Endothelial cell of umbilical vein (primary cell): Measurements from ENCODE around the gene MLF1. TPM values are rescaled to one million over a fixed set of nuclear protein-coding genes. Genes with fewer than 3 reads are reported as not detected.

Experiments
- BruUV-seq: library from RNA; stranded (reverse); fragments of 400-500 nt; replicated peaks from 2 replicates; lab custom pipeline; 2021; lab: Mats Ljungman, UMichigan
- CTCF ChIA-PET: fragments of 300-600, 350-600 bp; sonication (Branson Sonifier 250); formaldehyde crosslinking; loops from one replicate; lab custom pipeline; 2021; ENCODE audit warnings: antibody characterized with exemption, inconsistent platforms; lab: Charles Lee
- POLR2A ChIA-PET: fragments of 300-600, 350-600 bp; sonication (Branson Sonifier 250); formaldehyde crosslinking; loops from one replicate; lab custom pipeline; 2021; ENCODE audit warnings: antibody characterized with exemption, inconsistent platforms; lab: Charles Lee
- DNase-seq: peaks from one replicate; pipeline ENCODE4 v3.0.0-alpha.2; 2011; ENCODE audit warnings: low read depth, low spot score
- FAIRE-seq: peaks from 2 replicates; lab custom pipeline; 2011; peaks lifted over from hg19 to GRCh38; lab: Jason Lieb, UNC
- H2AFZ ChIP-seq: 2 replicates; pipeline ENCODE4 v1.6.0; 2012; ENCODE audit warnings: low read depth, low read length, control low read depth, inconsistent platforms
- H3K27ac ChIP-seq: 2 replicates; pipeline ENCODE4 v1.5.1; 2011; ENCODE audit warnings: low read depth, mild to moderate bottlenecking, control low read depth, low read length, moderate library complexity; ENCODE audit not compliant: insufficient read depth
- H3K27me3 ChIP-seq, 2 experiments: 2 replicates each; pipeline versions ENCODE4 v1.6.0 to v1.6.1; 2011; ENCODE audit warnings: low read length in 2 of 2, mixed read lengths in 1 of 2; ENCODE audit not compliant: control insufficient read depth in 2 of 2, insufficient read depth in 2 of 2
- H3K36me3 ChIP-seq, 2 experiments: 2 replicates in 1 of 2; 3 replicates in 1 of 2; pipeline ENCODE4 v1.5.1; 2011; ENCODE audit warnings: low read length in 2 of 2, mild to moderate bottlenecking in 1 of 2, moderate library complexity in 1 of 2; ENCODE audit not compliant: control insufficient read depth in 2 of 2, insufficient read depth in 2 of 2; ENCODE audit errors: extremely low read depth in 1 of 2
- H3K4me1 ChIP-seq: 3 replicates; pipeline ENCODE4 v1.5.1; 2011; ENCODE audit warnings: mild to moderate bottlenecking, low read length; ENCODE audit not compliant: control insufficient read depth, insufficient read depth; ENCODE audit errors: extremely low read depth
- H3K4me2 ChIP-seq: 2 replicates; pipeline ENCODE4 v1.6.1; 2011; ENCODE audit warnings: low read length, control low read depth, mixed read lengths; ENCODE audit not compliant: insufficient read depth
- H3K4me3 ChIP-seq, 3 experiments: fragments of 200-600 bp in 1 of 3; sonication (generic), shearing (Covaris generic) in 1 of 3; replicated peaks in 1 of 3; 2 replicates each; pipeline ENCODE4 v1.5.1; 2011 to 2016; ENCODE audit warnings: control low read depth in 3 of 3, low read length in 3 of 3, mild to moderate bottlenecking in 2 of 3, inconsistent platforms in 1 of 3, low read depth in 1 of 3, moderate library complexity in 1 of 3; ENCODE audit not compliant: insufficient read depth in 1 of 3
- H3K79me2 ChIP-seq: 2 replicates; pipeline ENCODE4 v1.6.0; 2012; ENCODE audit warnings: low read length, inconsistent platforms; ENCODE audit not compliant: control insufficient read depth, insufficient read depth
- H3K9ac ChIP-seq: replicated peaks from 2 replicates; pipeline ENCODE3; 2011; ENCODE audit warnings: low read length, control low read depth; ENCODE audit not compliant: insufficient read depth; ENCODE audit errors: extremely low read depth
- H3K9me1 ChIP-seq: replicated peaks from 3 replicates; pipeline ENCODE4 v1.6.0; 2011; ENCODE audit warnings: mild to moderate bottlenecking, low read length; ENCODE audit not compliant: control insufficient read depth, insufficient read depth; ENCODE audit errors: extremely low read depth
- H3K9me3 ChIP-seq: replicated peaks from 2 replicates; pipeline ENCODE4 v1.5.1; 2012; ENCODE audit warnings: low read length, inconsistent platforms; ENCODE audit not compliant: control insufficient read depth, insufficient read depth
- H4K20me1 ChIP-seq: replicated peaks from 2 replicates; pipeline ENCODE3; 2011; ENCODE audit warnings: mild to moderate bottlenecking, low read length; ENCODE audit not compliant: control insufficient read depth, insufficient read depth; ENCODE audit errors: extremely low read depth
- EZH2 ChIP-seq: IDR thresholded peaks from 2 replicates; pipeline ENCODE4 v1.6.1; 2012; ENCODE audit warnings: borderline replicate concordance, low read depth, mild to moderate bottlenecking, moderate library complexity, low read length, inconsistent platforms; ENCODE audit not compliant: severe bottlenecking
- FOS ChIP-seq: IDR thresholded peaks from 2 replicates; pipeline ENCODE4 v1.6.1; 2011; ENCODE audit warnings: mild to moderate bottlenecking, low read length, moderate library complexity, borderline replicate concordance; ENCODE audit not compliant: insufficient read depth
- GATA2 ChIP-seq: IDR thresholded peaks from 2 replicates; pipeline ENCODE4 v1.7.0; 2011; ENCODE audit warnings: low read depth, mild to moderate bottlenecking, moderate library complexity, mixed read lengths, low read length; ENCODE audit not compliant: insufficient read length, insufficient read depth
- JUN ChIP-seq: IDR thresholded peaks from 2 replicates; pipeline ENCODE4 v1.6.1; 2011; ENCODE audit warnings: borderline replicate concordance, low read depth; ENCODE audit not compliant: insufficient read length, insufficient read depth
- MYC ChIP-seq: IDR thresholded peaks from one replicate; pipeline ENCODE4 v1.6.1; 2011; ENCODE audit warnings: mild to moderate bottlenecking, low read depth, low read length
- POLR2A ChIP-seq: IDR thresholded peaks from 2 replicates; pipeline ENCODE4 v1.6.1; 2012; ENCODE audit warnings: low read depth, mild to moderate bottlenecking, control low read depth, low read length
- POLR2AphosphoS5 ChIP-seq: IDR thresholded peaks from 2 replicates; pipeline ENCODE4 v1.6.1; 2012; ENCODE audit warnings: low read depth, mild to moderate bottlenecking, control low read depth, low read length, moderate library complexity; ENCODE audit not compliant: insufficient read depth
- dilution Hi-C: fragments of 300-500 bp; cut with MboI; formaldehyde crosslinking; loops from one replicate; pipeline ENCODE4 v1.15.0; 2019; ENCODE audit warnings: low sequenced_read_pairs; ENCODE audit not compliant: extremely low pct_ligation_motif_present
- intact Hi-C: fragments of 100-400 bp; cut with micrococcal nuclease; formaldehyde crosslinking; loops from one replicate; pipeline ENCODE4 v1.10.0; 2022
- polyA plus RNA-seq, 4 experiments: library from polyadenylated mRNA; depleted of rRNA in 3 of 4; stranded (reverse) in 3 of 4; unstranded in 1 of 4; fragments of >200 nt; gene quantifications; 2 replicates each; pipeline versions ENCODE4 v1.2.1 to v1.2.3, GENCODE V29; 2011 to 2012; ENCODE audit warnings: missing spikeins in 1 of 4
- total RNA-seq: library from RNA; stranded (reverse); gene quantifications from 2 replicates; pipeline ENCODE4 v1.2.3, GENCODE V29; 2021
- TF ChIP-seq, protein P1 (sequence below), 2 donors: IDR thresholded peaks; 1 replicate in 1 of 2; 2 replicates in 1 of 2; pipeline ENCODE4 v1.5.1; 2011; ENCODE audit warnings: low read length in 2 of 2, mild to moderate bottlenecking in 2 of 2, moderate library complexity in 2 of 2, control low read depth in 1 of 2, inconsistent platforms in 1 of 2, low read depth in 1 of 2; ENCODE audit not compliant: insufficient read depth in 1 of 2; ENCODE audit errors: extremely low read depth in 1 of 2
- TF ChIP-seq, protein P2 (sequence below): IDR thresholded peaks from 2 replicates; pipeline ENCODE4 v1.6.1; 2011; ENCODE audit not compliant: insufficient read depth, insufficient read length

MLF1 gene
- total and polyA plus RNA-seq, 2 donors (not counting 3 experiments of a cell fraction or from before 2014, with no cell fraction given) = 3.0 to 5.3 TPM

DNA sequence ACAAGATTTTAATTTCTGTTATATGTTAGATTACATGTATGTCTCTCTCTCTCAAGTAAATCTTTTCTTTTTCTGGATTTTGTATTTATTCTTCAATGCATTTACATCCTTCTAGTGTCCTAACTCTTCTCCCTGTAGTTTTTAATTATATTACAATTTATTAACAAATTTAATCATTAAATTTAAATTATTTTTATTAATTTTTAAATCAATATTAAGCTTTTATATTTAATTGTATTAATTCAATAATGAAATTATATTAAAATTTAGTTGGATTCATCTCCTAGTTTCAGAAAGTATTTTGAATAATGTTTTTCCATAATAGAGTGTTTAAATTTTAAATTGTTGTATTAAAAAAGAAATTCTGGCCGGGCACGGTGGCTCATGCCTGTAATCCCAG is 29.8 kb downstream of the MLF1 start:
- Histone ChIP-seq H3K4me1 (no peaks in the 10 kb centered on the region), H4K20me1 (no peaks in the 10 kb centered on the region), H3K9me1 (no peaks in the 10 kb centered on the region), H2AFZ (no peak overlapping the region), H3K27me3 (no peaks in the 10 kb centered on the region), H3K9me3 (no peaks in the 10 kb centered on the region), H3K9ac (no peak overlapping the region), H3K4me2 (no peak overlapping the region), H3K4me3 (no peak overlapping the region), H3K27ac (no peak overlapping the region), H3K79me2 (no peaks in the 10 kb centered on the region), H3K36me3 (no peaks in the 10 kb centered on the region)
- TF ChIP-seq, protein P1, sequence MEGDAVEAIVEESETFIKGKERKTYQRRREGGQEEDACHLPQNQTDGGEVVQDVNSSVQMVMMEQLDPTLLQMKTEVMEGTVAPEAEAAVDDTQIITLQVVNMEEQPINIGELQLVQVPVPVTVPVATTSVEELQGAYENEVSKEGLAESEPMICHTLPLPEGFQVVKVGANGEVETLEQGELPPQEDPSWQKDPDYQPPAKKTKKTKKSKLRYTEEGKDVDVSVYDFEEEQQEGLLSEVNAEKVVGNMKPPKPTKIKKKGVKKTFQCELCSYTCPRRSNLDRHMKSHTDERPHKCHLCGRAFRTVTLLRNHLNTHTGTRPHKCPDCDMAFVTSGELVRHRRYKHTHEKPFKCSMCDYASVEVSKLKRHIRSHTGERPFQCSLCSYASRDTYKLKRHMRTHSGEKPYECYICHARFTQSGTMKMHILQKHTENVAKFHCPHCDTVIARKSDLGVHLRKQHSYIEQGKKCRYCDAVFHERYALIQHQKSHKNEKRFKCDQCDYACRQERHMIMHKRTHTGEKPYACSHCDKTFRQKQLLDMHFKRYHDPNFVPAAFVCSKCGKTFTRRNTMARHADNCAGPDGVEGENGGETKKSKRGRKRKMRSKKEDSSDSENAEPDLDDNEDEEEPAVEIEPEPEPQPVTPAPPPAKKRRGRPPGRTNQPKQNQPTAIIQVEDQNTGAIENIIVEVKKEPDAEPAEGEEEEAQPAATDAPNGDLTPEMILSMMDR (IDR thresholded peaks at IDR 0.05; ENCODE audit: extremely low read depth in 1 of 2, insufficient read depth in 1 of 2, low read depth in 1 of 2, low read length in 2 of 2) = no peak
- TF ChIP-seq POLR2A (no peak), MYC (no peak), FOS (no peak), EZH2 (no peak), GATA2 (no peak), JUN (no peak), POLR2AphosphoS5 (no peak)
- TF ChIP-seq, protein P2, sequence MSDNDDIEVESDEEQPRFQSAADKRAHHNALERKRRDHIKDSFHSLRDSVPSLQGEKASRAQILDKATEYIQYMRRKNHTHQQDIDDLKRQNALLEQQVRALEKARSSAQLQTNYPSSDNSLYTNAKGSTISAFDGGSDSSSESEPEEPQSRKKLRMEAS = no peak
- CTCF ChIA-PET = interaction anchor here (2.0 kb wide), 1 partner anchor 30 kb away, joined by 4 read pairs; the partner anchor contains the start of gene MLF1
- POLR2A ChIA-PET = no interaction called here
- no peak for FAIRE-seq
- no TSS peak for BruUV-seq
- intact Hi-C loops = no loop called here
- dilution Hi-C loops = no loop called here
- DNase-seq = no peak
